Panc1 (cell line): Measurements from ENCODE around the gene MYO5B. TPM values are rescaled to one million over a fixed set of nuclear protein-coding genes. Genes with fewer than 3 reads are reported as not detected.

Source experiments
- ATAC-seq: fragments of 200-7000 bp; cut with Tn5 transposase; 2 replicates; pipeline ENCODE4 v1.9.1; 2020; ENCODE audit warnings: mild to moderate bottlenecking, moderate library complexity
- BruUV-seq: library from RNA; stranded (reverse); fragments of 400-500 nt; replicated peaks from 2 replicates; lab custom pipeline; 2021; lab: Mats Ljungman, UMichigan
- CTCF ChIA-PET: fragments of 300-600 bp; sonication (Branson Sonifier 250); formaldehyde crosslinking; loops from one replicate; lab custom pipeline; 2022; ENCODE audit warnings: antibody characterized with exemption; lab: Charles Lee
- POLR2A ChIA-PET: fragments of 300-600 bp; sonication (Branson Sonifier 250); formaldehyde crosslinking; loops from one replicate; lab custom pipeline; 2022; ENCODE audit warnings: antibody characterized with exemption; lab: Charles Lee
- DNase-seq: peaks from one replicate; pipeline ENCODE4 v3.0.0-alpha.2; 2010; ENCODE audit warnings: low read depth, low spot score
- H3K27ac ChIP-seq: 2 replicates; pipeline ENCODE4 v1.5.1; 2011; ENCODE audit warnings: mild to moderate bottlenecking, low read length, inconsistent platforms
- H3K27me3 ChIP-seq: fragments of 200-500 bp; sonication (Bioruptor generic); 2 replicates; pipeline ENCODE4 v1.6.0; 2014; ENCODE audit warnings: low read length, inconsistent platforms; ENCODE audit not compliant: control insufficient read depth, insufficient read depth
- H3K36me3 ChIP-seq: fragments of 200-500 bp; sonication (Bioruptor generic); 2 replicates; pipeline ENCODE4 v1.5.1; 2014; ENCODE audit warnings: inconsistent platforms, mild to moderate bottlenecking, low read length, moderate library complexity; ENCODE audit not compliant: control insufficient read depth, insufficient read depth
- H3K4me1 ChIP-seq: 2 replicates; pipeline ENCODE4 v1.5.1; 2011; ENCODE audit warnings: inconsistent platforms, mild to moderate bottlenecking, low read length, moderate library complexity; ENCODE audit not compliant: control insufficient read depth, insufficient read depth
- H3K4me3 ChIP-seq, 2 experiments: 2 replicates each; pipeline ENCODE4 v1.5.1; 2011 to 2012; ENCODE audit warnings: low read depth in 2 of 2, low read length in 2 of 2, mild to moderate bottlenecking in 2 of 2, inconsistent platforms in 1 of 2, moderate library complexity in 1 of 2
- H3K9me3 ChIP-seq: fragments of 200-500 bp; sonication (Bioruptor generic); 2 replicates; pipeline ENCODE4 v1.5.1; 2014; ENCODE audit warnings: low read depth, mild to moderate bottlenecking, inconsistent platforms, low read length, moderate library complexity; ENCODE audit not compliant: control insufficient read depth, insufficient read depth
- POLR2AphosphoS5 ChIP-seq: IDR thresholded peaks from 2 replicates; pipeline ENCODE4 v1.6.1; 2012; ENCODE audit warnings: mild to moderate bottlenecking, low read depth, low read length, moderate library complexity
- REST ChIP-seq, 2 experiments: IDR thresholded peaks; 2 replicates each; pipeline ENCODE4 v1.6.1; 2011 to 2012; ENCODE audit warnings: low read depth in 2 of 2, control low read depth in 1 of 2, low read length in 1 of 2, mild to moderate bottlenecking in 1 of 2, moderate library complexity in 1 of 2; ENCODE audit not compliant: insufficient read depth in 1 of 2
- SIN3A ChIP-seq: IDR thresholded peaks from 2 replicates; pipeline ENCODE4 v1.6.1; 2012; ENCODE audit warnings: low read depth, mild to moderate bottlenecking, low read length, moderate library complexity, borderline replicate concordance; ENCODE audit not compliant: insufficient read depth
- TCF7L2 ChIP-seq: IDR thresholded peaks from 2 replicates; pipeline ENCODE4 v1.6.1; 2011; ENCODE audit warnings: mild to moderate bottlenecking, low read depth, low read length, inconsistent platforms
- in situ Hi-C: cut with HindIII; loops from 2 replicates; pipeline ENCODE4 v1.10.0; 2016; ENCODE audit warnings: low sequenced_read_pairs, low pct_unique_long_range_greater_than_20kb
- intact Hi-C: fragments of 100-400 bp; cut with micrococcal nuclease; formaldehyde crosslinking; loops from one replicate; pipeline ENCODE4 v1.10.0; 2022; ENCODE audit not compliant: unreplicated experiment
- total RNA-seq: library from RNA; stranded (reverse); gene quantifications from one replicate; pipeline ENCODE4 v1.2.1, GENCODE V29; 2021; ENCODE audit not compliant: unreplicated experiment
- TF ChIP-seq, protein P1 (sequence below): fragments of 450-650 bp; IDR thresholded peaks from 2 replicates; pipeline ENCODE4 v1.5.1; 2017; ENCODE audit warnings: mild to moderate bottlenecking

Gene MYO5B
- total RNA-seq, 1 experiment from 2014 or later = 0.31 TPM

GRCh38 chr18:50044402-50044801 lies 150.5 kb downstream of the MYO5B start:
- no peaks in the 10 kb centered on the region for H3K36me3 ChIP-seq
- no peaks in the 10 kb centered on the region for H3K4me1 ChIP-seq
- DNase-seq (no peak), ATAC-seq (no peak)
- in situ Hi-C loops = no loop called here
- no peaks in the 10 kb centered on the region for H3K27me3 ChIP-seq
- intact Hi-C loops = no loop called here
- no peak overlapping the region for H3K4me3 ChIP-seq
- CTCF ChIA-PET = no interaction called here
- POLR2A ChIA-PET = no interaction called here
- no peak overlapping the region for H3K27ac ChIP-seq
- no peaks in the 10 kb centered on the region for H3K9me3 ChIP-seq
- no TSS peak for BruUV-seq
- TF ChIP-seq, protein P1, sequence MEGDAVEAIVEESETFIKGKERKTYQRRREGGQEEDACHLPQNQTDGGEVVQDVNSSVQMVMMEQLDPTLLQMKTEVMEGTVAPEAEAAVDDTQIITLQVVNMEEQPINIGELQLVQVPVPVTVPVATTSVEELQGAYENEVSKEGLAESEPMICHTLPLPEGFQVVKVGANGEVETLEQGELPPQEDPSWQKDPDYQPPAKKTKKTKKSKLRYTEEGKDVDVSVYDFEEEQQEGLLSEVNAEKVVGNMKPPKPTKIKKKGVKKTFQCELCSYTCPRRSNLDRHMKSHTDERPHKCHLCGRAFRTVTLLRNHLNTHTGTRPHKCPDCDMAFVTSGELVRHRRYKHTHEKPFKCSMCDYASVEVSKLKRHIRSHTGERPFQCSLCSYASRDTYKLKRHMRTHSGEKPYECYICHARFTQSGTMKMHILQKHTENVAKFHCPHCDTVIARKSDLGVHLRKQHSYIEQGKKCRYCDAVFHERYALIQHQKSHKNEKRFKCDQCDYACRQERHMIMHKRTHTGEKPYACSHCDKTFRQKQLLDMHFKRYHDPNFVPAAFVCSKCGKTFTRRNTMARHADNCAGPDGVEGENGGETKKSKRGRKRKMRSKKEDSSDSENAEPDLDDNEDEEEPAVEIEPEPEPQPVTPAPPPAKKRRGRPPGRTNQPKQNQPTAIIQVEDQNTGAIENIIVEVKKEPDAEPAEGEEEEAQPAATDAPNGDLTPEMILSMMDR = no peak
- TF ChIP-seq SIN3A = no peak
- TF ChIP-seq REST (IDR thresholded peaks at IDR 0.05; ENCODE audit: insufficient read depth in 1 of 2, low read depth in 2 of 2, low read length in 1 of 2) = no peak
- TF ChIP-seq TCF7L2 = no peak
- TF ChIP-seq POLR2AphosphoS5 = no peak

- in situ Hi-C loops = no loop called here
- Histone ChIP-seq H3K4me3 (no peak overlapping the region), H3K4me1 (no peaks in the 10 kb centered on the region), H3K36me3 (no peaks in the 10 kb centered on the region), H3K27ac (no peak overlapping the region), H3K27me3 (no peaks in the 10 kb centered on the region), H3K9me3 (no peaks in the 10 kb centered on the region)
- no peak for ATAC-seq
- intact Hi-C loops = no loop called here
- CTCF ChIA-PET = no interaction called here
- no TSS peak for BruUV-seq
- no peak for DNase-seq
- POLR2A ChIA-PET = no interaction called here
- no peak for TF ChIP-seq TCF7L2
- TF ChIP-seq, protein P1 = no peak
- no peak for TF ChIP-seq SIN3A
- no peak for TF ChIP-seq REST (IDR thresholded peaks at IDR 0.05; ENCODE audit: insufficient read depth in 1 of 2, low read depth in 2 of 2, low read length in 1 of 2)
- no peak for TF ChIP-seq POLR2AphosphoS5
These were observed 152.3 kb downstream of the MYO5B start for GRCh38 chr18:50042611-50043010.
